NCI-H2227 treated with DMSO at 0.1 percent for 48 hours (cell line): ENCODE measurements around the gene CHTF18.
A peak's percentile ranks its signal among the peaks of the same experiment; 100 is the strongest.
"Not testable (repeated sequence)": the region's sequence is repeated elsewhere in the genome, so short reads cannot be mapped to it uniquely, and the experiment has no call there.

Source experiments
- DNase-seq: peaks from one replicate; lab custom pipeline; 2025; lab: John Stamatoyannopoulos, UW

Gene CHTF18

GRCh38 chr16:788399-789126 is at the start of gene CHTF18:
Gene CHTF18 (plus strand): TSS chr16:788620. CDS start chr16:788685, 65 bp downstream.
- peak; percentile 82 for DNase-seq

GRCh38 chr16:739560-740458 is 48.6 kb upstream of the CHTF18 start:
- DNase-seq: no peak

- DNase-seq: no peak
Observed at GRCh38 chr16:740459-740763, 48.0 kb upstream of the CHTF18 start.

DNA sequence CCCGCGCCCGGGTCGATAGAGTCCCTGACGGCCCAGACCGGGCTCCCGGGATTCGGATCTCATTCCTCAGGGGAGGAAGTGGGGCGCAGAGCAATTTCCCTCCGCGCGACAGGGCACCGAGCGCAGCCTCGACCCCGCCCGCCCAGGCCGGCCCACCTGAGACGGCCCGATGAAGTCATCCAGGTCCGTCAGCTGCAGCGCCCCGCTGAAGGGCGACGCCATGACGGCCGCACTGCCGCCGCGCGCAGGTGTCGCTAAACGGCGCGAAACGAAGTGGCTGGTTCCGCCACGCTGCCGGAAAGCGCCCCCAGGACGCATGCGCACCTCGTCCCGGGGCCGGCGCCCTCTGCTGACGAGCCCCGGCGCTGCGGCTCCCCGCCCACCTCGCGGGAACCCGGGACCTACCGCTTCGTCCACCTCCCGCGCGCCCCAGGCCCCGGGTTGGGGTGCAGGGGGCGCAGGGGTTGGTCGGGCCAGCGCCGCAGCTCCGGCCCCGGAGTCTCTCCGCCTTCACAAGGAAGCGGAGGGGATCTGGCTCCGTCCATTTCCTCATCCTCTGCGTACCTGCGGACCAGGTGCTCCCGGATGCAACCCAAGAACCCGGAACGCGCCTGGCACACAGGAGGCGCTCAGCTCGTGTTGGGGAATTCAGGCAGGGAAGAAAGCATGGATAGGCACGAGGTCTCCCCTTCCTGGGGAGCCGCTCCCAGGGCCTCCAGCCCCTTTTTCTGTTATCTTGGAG is 47.5 kb upstream of the CHTF18 start, which contains the start of gene CIAO3:
Gene CIAO3, minus strand, starts transcription at position 234 of the 742 bp plus-strand sequence. Its CDS starts 12 bp downstream, at position 222.
- DNase-seq: peak; percentile 87

- DNase-seq: no peak
Observed at GRCh38 chr16:741986-742629, 46.3 kb upstream of the CHTF18 start.

DNA sequence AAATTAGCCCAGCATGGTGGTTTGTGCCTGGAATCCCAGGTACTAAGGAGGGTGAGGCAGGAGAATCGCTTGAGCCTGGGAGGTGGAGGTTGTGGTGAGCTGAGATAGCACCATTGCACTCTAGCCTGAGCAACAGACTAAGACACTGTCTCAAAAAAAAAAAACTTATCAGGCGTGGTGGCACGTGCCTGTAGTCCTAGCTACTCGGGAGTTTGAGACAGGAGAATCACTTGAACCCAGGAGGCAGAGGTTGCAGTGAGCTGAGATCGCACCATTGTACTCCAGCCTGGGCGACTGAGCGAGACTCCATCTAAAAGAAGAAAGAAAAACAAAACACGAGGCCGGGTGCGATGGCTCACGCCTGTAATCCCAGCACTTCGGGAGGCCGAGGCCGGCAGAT is 45.5 kb upstream of the CHTF18 start:
- DNase-seq: not testable (repeated sequence)

GRCh38 chr16:743794-744500 is 44.5 kb upstream of the CHTF18 start:
- no peak for DNase-seq

GRCh38 chr16:745739-746138 is 42.7 kb upstream of the CHTF18 start:
- no peak for DNase-seq

- DNase-seq: no peak
Observed at GRCh38 chr16:746637-747036, 41.8 kb upstream of the CHTF18 start.

DNA sequence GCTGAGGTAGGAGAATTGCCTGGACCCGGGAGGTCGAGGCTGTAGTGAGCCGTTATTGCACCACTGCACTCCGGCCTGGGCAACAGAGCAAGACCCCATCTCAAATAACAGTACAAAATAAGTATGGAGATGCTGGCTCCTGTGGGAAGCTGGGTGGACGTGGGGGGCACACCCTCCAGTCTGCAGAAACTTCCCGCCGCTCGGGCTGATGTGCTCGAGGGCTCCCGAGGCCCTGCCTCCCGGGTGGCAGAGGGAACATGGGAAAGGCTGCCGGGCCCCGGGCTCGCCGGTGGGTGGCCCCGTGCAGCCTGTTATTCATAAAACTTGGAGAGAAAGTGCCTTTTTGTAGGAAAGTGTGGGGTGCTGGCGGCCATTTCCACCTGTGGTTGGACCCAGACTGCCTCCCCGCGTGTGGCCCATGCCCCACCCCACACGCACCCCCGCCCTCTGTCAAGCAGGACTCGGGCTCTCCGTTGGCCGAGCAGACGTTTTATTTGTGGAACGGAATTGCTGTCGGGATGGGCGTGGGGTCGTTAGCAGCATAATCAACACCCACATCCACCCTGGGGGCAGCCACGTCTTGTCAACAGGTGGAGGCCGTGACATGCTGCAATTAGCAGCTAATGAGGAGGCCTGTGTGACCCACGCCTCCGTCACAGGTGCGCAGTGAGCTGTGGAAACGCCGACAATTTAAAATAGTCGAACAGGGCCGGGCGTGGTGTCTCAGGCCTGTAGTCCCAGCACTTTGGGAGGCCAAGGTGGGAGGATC is 40.3 kb upstream of the CHTF18 start:
- DNase-seq: no peak

GRCh38 chr16:749010-749409 is 39.4 kb upstream of the CHTF18 start:
- no peak for DNase-seq

GRCh38 chr16:750485-750884 is 37.9 kb upstream of the CHTF18 start:
- no peak for DNase-seq

DNA sequence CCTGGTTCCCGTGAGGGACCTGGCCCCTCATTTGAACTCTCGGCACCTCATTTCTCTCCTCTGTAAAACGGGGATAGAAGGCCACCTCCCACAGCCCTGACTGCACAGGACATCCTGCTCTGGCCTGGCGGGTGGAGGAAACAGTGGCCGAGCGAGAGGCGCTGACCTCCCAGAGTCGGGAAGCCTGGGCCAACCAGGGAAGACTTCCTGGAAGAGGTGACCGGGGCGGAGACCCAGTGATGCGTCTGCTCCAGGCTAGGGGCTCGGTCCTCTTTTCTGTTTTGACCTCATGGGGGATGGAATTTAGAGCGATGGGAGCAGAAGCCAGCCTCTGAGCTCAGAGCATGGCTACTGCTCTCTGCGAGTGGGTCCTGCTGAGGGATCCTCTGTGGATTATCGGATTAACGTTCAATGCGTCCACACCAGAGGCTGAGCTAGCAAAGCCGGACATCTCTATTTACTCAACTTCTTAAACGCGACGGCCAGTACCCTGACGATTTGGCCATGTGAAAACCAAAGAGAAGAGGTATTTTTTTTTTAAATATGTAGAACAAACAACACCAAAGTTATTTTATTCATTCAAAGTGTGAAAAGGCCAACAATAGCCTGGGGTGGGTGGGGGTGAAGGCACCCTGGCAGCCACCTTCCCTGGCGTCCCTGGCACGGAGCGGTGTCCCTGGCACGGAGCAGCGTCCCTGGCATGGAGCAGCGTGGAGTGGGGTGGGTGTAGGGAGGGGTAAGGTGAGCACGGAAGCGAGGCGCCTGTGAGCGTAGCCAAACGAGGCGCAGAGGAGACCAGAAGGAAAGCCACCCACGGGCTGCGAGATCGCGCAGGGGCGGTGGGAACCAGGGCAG is 37.0 kb upstream of the CHTF18 start:
- DNase-seq: no peak

GRCh38 chr16:752007-752312 is 36.5 kb upstream of the CHTF18 start:
- no peak for DNase-seq

- DNase-seq: not testable (repeated sequence)
Observed at GRCh38 chr16:754121-754607, 34.3 kb upstream of the CHTF18 start.

- no peak for DNase-seq
Observed at GRCh38 chr16:754656-755055, 33.8 kb upstream of the CHTF18 start.

DNA sequence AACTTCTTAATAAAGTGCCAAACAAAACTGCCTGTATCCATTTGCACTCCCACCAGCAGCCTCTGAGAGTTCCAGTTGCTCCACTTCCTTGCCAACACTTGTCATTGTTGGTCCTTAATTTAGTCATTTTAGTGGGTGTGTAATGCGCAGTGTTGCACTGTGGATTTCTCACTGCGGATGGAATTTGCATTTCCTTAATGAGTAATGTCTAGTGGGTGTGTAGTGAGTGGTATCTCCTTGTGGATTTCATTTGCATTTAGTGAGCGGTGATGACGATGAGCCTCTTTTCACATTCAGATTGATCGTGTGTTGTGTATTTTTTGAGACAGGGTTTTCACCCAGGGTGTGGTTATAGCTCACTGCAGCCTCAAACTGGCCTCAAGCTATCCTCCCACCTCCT is 32.0 kb upstream of the CHTF18 start:
- DNase-seq: no peak

DNA sequence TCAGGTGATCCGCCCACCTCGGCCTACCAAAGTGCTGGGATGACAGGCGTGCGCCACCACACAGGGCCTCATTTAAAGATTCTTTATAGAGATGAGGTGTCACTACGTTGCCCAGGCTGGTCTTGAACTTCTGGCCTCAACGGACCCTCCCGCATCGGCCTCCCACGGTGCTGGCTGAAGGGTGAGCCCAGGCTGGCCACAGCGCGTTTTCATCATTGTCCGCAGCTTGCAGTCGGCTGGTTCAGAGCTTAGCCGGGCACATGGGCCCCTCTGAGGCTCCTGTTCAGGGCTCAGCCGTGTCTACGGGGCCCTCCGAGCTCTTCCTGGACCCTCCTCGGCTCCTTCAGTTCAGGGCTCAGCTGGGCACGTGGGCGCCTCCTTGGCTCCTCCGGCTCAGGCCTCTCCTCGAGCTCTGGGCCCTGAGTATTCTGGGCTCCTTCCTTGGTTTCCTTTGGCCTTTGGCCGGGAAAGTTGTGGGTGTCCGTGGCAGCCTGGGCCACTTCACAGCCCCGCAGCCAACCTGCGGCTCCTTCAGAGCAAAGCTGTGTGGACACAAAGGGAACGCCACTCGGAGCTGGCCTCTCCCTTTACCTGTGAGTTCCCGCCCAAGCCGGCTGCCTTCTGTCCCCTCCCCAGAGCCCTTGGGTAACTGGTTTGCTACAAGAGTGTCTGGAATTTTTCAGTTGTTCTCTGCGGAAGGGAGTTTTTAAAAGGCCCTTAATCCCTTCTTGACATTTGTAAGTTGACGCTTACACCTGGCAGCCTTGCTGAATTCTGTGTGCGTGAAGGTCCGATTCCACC is 29.1 kb upstream of the CHTF18 start:
- DNase-seq: no peak

- DNase-seq: no peak
Observed at GRCh38 chr16:760065-760464, 28.4 kb upstream of the CHTF18 start.
